Stimulated activated CD8-positive, alpha-beta memory T cell treated with anti-CD3 and anti-CD28 coated beads, Interleukin-7, amount 100 ng/mL, for 4 hours (primary cell): ENCODE measurements around the gene SWT1.

ENCODE experiments used
- DNase-seq, 2 donors: peaks; one replicate each; pipeline ENCODE4 v3.0.0-alpha.2; 2020; ENCODE audit warnings: low read depth in 2 of 2

SWT1 gene, protein sequence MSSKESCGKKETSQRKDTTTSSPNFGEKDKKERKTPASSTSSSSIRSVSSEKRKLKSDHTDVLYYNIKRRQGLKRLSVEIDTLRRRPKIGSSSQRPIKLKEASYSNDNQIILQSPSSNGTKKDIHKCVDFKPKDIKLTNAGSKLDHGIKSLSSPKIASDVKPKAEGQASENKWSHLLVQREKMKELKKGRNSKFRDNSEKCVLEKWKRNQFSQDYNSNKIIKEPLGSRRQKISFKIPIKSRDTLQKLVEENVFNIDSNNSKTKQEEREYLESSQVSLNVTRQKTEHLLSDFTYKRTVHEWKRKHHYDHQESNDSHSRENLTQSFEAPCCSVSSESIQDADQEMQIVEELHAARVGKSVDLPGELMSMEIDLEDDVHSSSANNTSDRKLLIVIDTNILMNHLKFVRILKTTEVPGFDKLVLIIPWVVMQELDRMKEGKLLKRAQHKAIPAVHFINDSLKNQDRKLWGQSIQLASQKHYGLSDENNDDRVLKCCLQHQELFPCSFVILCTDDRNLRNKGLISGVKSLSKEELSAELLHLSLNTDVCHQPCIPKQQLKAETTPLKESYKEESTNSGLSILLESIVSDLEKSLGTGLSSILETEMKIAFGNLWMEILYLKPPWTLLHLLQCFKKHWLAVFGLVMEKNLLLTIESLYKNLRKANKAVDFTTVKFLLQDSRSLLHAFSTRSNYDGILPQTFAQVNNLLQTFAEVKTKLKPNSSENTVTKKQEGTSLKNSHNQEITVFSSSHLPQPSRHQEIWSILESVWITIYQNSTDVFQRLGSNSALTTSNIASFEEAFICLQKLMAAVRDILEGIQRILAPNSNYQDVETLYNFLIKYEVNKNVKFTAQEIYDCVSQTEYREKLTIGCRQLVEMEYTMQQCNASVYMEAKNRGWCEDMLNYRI

DNA sequence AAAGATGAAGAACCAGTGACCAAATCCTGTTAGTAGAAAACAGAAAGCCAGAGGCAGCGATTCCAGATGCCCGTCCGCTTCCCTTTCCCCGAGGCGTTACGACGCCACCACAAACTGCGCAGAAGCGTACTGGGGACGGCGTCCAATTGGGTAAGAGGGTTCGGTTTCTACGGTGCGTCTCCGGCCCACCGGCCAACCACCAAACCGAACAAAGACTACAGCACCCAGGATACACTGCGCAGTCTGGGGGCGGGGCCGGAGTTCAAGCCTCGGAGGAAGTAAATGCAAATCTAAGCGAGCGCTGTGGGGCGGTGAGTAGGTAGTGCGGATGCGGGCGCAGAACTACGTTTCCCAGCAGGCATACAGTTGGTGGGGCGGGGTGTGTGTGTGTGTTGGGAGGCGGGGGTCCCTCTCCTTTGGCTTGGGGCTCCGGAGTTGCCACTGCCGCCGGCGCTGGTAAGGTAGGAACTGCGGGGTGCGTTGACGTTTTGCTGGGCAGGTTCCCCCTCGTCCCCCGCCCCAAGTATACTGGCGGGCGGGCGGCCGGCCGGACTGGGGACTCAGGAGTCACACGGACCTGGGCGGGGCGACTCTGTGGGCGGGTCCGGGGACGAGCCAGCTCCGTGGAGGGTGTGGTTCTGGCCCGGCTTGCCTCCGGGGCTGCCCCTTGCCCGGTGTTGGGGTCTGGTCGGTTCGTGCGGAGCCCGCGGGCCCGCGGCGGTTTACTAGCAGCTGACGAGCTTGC, at the start of gene SWT1, which contains the start of gene TRMT1L:
Gene SWT1 (plus strand): TSS at position 314 of the 745 bp plus-strand sequence. CDS start 3,675 bp downstream, outside the sequence.
Gene TRMT1L (minus strand): TSS at position 100 of the 745 bp plus-strand sequence. CDS start 241 bp downstream, outside the sequence.
- DNase-seq, result peak; percentile 97 to 98

DNA sequence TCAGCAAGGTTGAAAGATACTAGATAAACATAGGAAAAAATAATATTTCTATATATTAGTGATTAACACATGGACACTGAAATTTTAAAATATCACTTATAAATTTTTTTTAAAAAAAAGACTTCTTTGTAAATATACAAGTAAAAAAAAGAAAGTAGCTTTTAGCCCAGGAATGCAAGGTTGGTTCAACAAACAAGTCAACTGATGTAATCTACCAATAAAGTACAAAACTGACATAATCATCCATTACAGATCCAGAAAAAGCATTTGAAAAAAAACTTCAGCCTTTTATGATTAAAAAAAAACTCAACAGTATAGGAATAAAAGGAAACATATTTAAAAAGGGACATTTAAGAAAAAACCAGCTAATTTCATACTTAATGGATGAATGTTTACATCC, 48.6 kb upstream of the SWT1 start:
- no peak for DNase-seq

DNA sequence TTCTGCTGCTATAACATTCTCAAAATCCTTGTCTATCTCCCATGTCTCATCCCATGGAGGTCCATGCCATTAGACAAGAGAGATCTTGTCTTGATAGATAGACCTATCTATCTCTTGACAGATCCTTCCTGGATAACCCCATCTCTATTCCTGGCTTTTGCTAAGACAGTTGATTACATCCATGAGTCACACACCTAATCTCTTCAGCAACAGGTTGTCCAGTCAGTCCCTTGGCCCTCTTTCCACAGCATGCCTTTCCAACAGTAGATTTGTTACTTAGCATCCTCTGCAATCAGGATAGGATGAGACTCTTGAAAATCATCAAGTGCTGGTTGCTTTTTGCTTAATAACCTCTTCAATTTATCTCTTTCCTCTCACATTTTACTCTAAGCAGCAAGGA, 46.8 kb upstream of the SWT1 start:
- no peak for DNase-seq

DNA sequence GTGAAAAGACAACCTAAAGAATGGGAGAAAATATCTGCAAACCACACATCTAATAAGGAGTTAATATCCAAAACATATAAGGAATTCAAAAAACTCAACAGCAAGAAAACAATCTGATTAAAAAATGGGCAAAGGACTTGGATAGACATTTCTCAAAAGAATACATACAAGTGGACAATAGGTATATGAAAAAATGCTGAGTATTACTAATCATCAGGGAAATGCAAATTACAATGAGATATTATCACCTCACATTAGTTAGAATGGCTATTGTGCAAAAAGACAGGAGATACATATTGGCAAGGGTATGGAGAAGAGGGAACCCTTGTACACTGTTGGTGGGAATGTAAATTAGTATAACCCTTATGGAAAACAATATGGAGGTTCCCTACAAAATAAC, 45.1 kb upstream of the SWT1 start:
- DNase-seq, result no peak

DNA sequence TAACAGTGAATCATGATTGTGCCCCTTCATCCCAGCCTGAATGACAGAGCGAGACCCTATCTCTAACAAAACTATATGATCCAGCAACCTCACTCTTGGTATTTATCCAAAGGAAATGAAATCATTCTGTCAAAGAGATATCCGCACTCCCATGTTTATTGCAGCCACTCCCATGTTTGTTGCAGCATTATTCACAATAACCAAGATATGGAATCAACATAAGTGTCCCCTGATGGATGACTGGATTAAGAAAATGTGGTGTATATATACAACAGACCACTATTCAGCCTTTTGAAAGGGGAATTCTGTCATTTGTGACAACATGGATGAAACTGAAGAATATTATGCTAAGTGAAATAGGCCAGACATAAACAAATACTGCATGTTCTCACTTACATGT, 44.6 kb upstream of the SWT1 start:
- DNase-seq, result no peak

DNA sequence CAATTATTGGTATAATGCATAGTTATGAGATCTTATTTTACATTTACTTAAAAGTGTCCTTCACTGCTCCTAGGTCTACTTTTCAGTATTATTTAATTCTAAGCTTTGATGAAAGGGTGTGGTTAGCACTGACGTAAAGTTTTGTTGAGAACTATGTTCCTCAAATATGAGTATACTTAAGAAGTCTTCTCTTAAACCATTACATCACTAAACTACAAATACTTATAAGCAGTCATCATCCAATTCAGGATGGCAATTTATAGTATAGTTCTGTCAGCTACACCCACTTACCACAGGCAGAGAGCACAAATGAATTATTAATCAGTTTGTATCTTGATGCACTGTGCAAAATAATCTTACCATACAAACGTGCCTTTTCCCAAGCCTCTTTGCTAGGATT, 27.3 kb upstream of the SWT1 start:
- DNase-seq, result no peak

DNA sequence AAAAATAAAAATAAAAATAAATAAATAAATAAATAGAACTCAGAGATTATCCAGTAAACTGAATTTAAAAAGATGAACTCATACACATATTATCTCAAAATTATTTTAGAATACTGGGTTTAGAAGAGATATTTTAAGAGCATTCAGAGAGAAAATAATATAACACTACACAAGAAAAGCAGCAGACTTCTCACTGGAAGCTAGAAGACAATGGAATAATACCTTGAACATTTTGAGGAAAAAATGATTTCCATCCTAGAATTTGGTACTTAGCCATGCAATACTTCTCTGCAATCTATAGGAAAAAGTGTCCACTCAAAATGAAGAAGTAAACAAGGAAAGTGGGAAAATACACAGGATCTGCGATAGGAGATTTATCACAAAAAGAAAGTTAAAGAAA, 24.4 kb upstream of the SWT1 start:
- no peak for DNase-seq

DNA sequence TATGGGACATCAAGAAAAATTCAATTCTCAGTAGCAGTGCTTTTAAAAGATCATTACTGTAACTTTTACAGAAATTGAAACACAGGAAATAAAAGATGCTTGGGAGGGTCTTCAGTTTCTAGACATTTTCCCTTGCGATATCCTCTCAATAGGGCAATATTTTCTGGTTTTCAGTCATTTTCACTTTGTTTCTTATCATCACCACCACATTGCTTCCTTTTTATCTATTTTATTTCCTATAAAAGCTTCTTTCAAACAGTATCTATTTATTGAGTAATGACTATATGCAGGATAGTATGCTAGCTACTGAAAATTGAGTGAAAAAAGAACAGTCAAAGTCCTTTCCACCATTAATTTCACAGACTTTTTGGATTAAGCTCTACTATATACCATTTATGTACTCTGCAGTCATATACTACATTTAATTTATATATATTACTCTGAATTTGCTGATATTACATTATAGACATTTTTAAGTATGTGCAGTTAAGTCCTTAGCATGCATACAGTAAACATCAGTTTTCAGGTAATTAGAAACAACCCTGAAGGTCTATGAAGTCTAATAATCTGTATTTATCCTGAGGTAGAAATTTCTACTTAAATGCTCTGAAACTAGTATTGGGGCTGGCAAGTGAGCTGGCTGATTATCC, 18.9 kb upstream of the SWT1 start:
- DNase-seq, result no peak

DNA sequence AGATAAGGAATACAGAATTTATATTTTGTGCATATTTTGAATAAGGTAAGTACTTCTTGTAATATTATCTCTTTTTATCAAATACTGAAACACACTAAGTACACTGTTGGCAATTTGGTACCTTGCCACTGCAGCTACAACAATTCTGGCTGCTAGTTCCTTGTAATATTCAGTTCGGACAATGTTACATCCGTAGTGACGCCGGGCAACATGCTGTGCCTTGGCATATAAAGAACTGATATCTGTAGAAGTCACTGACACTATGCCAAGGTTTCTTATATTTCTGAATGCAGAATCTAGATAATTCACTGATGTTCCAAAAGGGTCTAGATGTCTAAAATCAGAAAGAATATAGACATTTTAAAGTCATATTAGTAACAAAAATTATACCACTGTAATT, 17.7 kb upstream of the SWT1 start:
- DNase-seq, result no peak

DNA sequence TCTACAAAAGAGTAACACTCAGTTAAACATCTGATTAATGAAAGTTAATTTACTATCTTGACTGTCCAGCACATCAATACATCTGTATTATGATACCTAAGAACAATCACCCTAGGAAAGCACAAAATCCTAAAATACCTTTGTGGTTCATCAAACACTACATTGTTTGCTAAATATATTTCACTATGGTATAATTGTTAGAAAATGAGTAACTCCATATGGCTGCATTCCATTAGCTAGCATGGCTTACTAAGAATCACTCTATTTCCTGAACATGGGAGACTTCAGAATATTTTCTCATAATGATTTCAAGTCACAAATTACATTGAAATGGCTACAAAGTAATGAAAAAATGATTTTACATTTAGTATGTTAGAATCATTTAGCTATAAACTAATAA, 12.7 kb upstream of the SWT1 start:
- DNase-seq, result no peak

DNA sequence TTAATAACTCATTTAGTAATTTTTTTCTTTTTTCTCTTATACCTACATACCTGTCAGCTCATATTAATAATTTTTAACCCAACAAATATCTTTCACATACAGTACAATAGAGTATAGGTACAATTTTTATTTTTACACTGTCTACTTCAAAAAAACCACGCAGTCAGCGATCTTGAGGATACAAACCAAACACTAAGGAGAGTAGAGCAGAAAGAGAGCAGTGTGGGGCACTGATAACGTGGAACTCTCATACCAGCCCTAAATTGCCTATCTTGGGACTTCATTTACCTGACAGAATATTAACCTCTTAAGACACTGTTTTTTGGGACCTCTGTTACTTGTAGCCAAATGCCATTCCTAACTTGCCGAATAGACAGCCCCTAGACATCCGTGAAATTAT, 5.8 kb upstream of the SWT1 start:
- DNase-seq, result no peak

DNA sequence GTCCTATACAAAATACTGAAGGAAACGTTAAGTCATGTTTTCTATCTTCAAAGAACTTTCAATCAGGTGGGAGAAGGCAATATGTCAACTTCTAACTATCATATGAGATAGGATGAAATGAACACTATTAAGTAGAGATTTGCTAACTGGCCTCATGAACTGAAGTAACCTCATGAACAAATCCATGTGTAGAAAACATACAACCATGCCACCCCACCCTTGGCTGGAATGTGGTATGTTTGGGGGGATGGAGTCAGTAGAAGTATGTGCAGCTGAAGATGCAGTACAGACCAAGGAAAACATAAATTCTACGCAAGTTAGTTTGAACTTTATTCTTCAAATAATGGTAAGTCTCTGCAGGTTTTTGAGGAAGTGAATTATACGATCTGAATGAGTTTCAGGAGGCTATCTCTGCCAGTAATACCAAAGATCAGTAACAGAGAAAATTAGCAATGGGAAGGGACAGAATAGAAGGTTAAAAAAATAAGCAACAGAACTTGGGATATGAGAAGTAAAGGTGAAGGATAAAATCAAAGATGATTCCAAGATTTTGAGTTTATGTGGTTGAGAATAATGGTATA, 4.7 kb upstream of the SWT1 start:
- DNase-seq, result no peak

DNA sequence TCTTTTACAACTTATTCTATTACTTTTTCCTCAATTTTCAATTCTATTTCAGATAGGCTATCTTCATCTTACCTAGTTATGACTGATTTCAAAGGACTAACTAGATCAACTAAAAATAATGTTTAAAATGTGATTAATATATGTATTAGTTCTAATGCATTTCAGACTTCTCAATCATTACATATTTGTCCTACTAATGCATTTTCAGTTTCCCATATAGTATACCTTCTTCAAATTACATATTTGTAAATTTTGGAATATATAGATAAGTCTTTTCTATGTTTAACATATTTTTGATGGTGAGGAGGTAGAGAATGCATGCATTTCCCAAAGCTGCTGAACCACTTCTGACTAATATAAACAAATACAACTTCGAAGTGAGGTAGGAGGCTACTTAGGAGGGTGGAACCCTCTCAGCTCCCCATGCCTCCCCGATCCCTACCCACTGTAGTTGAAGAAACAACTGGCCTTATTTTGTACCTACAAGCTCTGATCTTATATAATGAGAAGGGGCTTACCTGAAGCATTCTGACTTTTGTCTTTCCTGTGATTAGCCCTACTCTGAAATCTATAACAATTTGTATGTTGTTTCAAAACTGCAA, 2.0 kb upstream of the SWT1 start:
- DNase-seq, result no peak

DNA sequence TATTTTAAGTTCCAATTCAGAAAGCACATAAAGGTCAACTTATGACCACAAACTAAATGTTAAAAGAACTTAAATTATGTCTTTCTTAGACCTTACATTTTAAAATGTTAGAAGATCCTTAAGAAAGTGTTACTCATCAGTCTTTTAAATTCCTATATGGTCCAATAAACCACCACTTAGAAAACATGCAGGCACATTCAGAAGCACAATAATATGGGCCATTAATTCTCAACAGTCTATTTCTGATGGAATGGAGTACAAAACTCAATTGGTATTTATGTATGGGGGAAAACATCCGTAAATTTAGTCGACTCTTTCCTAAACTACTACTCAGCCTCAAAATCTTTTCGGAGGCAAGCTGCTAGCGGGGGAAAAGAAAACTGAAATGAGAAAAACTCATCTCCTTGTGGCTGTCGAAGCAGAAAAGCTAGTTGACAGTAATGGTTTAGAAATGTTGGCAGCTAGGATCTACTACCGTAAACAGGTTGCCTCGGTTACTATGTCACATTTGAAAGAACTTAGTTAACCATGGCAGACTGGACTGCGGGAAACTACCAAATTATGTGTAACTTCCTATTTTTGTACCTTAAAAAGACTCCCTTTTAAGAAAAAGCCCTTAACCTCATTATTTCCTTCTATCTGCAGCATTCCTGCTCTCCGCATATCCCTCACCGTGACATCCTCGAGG, 1.2 kb upstream of the SWT1 start:
- no peak for DNase-seq

DNA sequence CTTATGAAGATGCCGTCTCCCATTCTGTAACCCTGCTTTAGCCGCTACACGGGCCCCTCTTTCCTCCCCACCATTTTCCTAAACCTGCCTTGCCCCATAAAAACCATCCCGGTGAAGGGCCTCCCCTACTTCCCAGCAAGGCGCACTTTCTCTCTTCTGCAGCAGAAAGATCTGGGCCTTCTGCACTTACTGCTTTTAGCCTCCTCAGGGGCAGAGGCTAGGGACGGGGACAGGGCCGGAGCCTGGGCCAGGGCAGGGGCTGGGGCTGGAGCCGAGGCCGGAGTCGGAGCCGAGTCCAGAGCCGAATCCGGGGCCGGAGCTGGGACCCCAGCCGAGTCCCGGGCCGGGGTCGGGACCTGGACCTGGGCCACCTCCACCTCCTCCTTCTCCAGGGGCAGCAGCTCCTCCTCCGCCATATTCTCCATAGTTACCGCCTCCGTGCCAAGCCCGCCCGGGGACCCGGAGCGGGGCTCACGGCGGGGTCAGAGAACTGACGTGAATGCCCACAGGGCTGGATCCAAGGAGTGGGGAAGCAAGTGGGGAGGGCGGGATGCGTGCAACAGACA, 596 bp upstream of the SWT1 start:
- peak; percentile 7 to 30 for DNase-seq

DNA sequence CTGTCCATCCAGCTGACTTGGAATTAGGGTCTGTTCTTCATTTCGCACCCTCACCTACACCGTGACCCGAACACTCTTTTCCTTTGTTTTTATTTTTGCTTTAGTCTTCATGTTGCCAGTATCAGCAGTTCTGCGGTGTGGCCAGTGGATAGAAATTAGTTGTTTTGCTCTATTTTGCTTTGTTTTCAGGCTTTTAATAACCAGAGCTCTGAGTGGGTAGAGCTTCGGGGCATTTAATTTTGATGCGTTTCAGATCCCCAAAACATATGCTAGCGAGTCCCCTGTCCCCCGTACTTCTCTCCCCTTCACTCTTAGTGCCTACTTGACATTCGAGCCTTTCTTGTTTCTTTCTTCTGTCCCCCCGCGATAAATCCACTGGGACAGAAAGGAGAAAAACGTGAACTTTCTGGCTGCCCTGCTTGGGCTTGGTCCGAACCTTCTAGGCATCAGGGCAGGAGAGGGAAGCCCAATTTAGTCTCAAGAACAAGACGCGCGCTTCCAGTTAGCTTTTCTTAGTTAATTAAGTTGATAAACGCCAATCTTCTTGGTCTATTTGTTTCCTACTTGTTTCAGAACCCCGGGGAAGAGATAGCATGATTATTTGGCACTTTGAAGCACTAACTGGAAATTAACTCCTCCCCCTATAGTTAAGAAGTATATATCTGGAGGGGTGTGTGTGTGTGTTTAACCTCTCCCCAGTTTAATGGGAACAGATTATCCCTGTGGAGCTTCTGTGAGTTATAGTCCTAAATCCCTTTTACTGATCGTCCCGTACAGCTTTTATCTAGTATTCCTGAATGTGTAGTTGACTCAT, 839 bp downstream of the SWT1 start:
- no peak for DNase-seq

DNA sequence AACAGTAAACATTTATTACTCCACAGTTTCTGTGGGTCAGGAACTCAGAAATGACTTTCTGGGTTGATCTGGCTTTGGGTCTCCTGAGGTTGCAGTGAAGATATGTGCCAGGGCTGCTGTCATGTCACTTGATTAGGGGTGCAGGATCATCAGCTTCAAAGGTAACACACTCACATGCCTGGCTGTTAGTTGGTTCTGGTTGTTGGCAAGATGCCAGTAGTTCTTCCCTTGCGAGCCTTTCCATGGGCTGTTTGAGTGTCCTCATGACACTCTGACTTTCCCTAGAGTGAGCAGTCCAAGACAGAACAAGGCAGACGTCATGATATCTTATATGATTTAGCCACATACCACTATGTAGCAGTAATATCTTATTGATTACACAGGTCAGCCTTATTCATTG, 1.8 kb downstream of the SWT1 start:
- no peak for DNase-seq

DNA sequence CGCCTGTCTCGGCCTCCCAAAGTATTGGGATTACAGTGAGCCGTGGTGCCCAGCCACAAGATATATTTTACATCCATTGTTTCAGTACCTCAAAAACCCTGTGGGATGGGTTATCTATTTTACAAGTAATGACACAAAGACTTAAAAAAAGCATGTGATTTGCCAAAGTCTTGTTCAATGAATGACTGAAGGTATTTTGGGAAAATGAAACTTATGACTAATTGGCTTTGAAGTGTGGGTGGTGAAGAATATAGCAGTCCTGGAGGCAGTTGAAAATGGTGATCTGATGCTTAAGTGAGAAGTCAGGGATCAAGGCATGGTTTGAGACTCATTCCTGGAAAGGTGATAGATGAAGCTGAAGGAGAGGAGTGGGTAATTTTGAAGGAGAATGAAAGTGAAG, 3.0 kb downstream of the SWT1 start:
- DNase-seq, result no peak

DNA sequence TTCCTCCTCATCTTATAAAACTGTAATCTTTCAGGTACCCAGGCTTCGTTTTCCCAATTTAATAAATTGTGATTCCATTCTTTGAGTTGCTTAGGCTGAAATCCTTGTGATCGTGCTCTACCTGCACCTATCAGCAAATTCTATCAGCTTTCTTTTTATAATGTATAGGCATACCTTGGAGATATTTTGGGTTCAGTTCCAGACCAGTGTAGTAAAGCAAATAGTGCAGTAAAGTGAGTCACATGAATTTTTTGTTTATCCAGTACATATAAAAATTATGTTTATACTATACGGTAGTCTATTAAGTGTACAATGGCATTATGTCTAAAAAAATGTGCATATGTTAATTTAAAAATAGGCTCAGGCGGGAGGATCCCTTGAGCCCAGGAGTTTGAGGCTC, 5.5 kb downstream of the SWT1 start:
- no peak for DNase-seq
